Epidermal melanocyte (primary cell): ENCODE measurements around the gene OSBP2.

ENCODE experiments used
- DNase-seq: peaks from one replicate; pipeline ENCODE4 v3.0.0; 2011; ENCODE audit warnings: low spot score; ENCODE audit not compliant: insufficient read length

OSBP2 gene

GRCh38 chr22:30928401-30928800 is 233.7 kb downstream of the OSBP2 start:
- no peak for DNase-seq

- DNase-seq, result no peak
These were observed 235.6 kb downstream of the OSBP2 start for GRCh38 chr22:30930228-30930627.

GRCh38 chr22:30931541-30932300 is 237.0 kb downstream of the OSBP2 start:
- no peak for DNase-seq

- no peak for DNase-seq
These were observed 238.0 kb downstream of the OSBP2 start for GRCh38 chr22:30932661-30933060.

- no peak for DNase-seq
These were observed 238.8 kb downstream of the OSBP2 start for GRCh38 chr22:30933457-30933856.

- no peak for DNase-seq
These were observed 239.4 kb downstream of the OSBP2 start for GRCh38 chr22:30934053-30934452.

GRCh38 chr22:30940685-30941362 is 246.2 kb downstream of the OSBP2 start:
- DNase-seq, result no peak

- DNase-seq, result no peak
These were observed 246.7 kb downstream of the OSBP2 start for GRCh38 chr22:30941363-30941740.

GRCh38 chr22:30943368-30943767 is 248.7 kb downstream of the OSBP2 start:
- no peak for DNase-seq

GRCh38 chr22:30944986-30945385 is 250.3 kb downstream of the OSBP2 start:
- no peak for DNase-seq

GRCh38 chr22:30945653-30946052 is 251.0 kb downstream of the OSBP2 start:
- DNase-seq, result no peak

- DNase-seq, result no peak
These were observed 251.7 kb downstream of the OSBP2 start for GRCh38 chr22:30946354-30946753.

GRCh38 chr22:30947173-30947815 is 252.6 kb downstream of the OSBP2 start:
- no peak for DNase-seq

GRCh38 chr22:30947816-30948454 is 253.3 kb downstream of the OSBP2 start:
- peak; percentile 59 for DNase-seq

- DNase-seq, result no peak
These were observed 254.3 kb downstream of the OSBP2 start for GRCh38 chr22:30948930-30949342.

- DNase-seq, result no peak
These were observed 255.4 kb downstream of the OSBP2 start for GRCh38 chr22:30949934-30950660.

- DNase-seq, result no peak
These were observed 258.5 kb downstream of the OSBP2 start for GRCh38 chr22:30953206-30953605.

GRCh38 chr22:30955153-30955552 is 260.5 kb downstream of the OSBP2 start:
- no peak for DNase-seq
